Spleen (tissue), 11 donors: ENCODE data around the gene TRNP1. TPM values are rescaled to one million over a fixed set of nuclear protein-coding genes. Genes with fewer than 3 reads are reported as not detected.

Experiments
- DNase-seq: peaks from one replicate; pipeline ENCODE4 v3.0.0-alpha.2; 2020
- H3K27ac ChIP-seq, 8 donors: fragments of 200-600 bp; sonication (generic) in 7 of 8; 1 replicate in 4 of 8; 2 replicates in 4 of 8; pipeline versions ENCODE4 v1.5.0 to v1.8.0; 2016 to 2021; ENCODE audit warnings: inconsistent platforms in 4 of 8, mild to moderate bottlenecking in 4 of 8, moderate library complexity in 1 of 8
- H3K27me3 ChIP-seq, 7 donors: fragments of 200-600 bp; sonication (generic) in 6 of 7; replicated peaks in 1 of 7; 1 replicate in 4 of 7; 2 replicates in 3 of 7; pipeline versions ENCODE4 v1.5.0 to v1.8.0; 2016 to 2021; ENCODE audit warnings: inconsistent platforms in 3 of 7, mild to moderate bottlenecking in 1 of 7
- H3K36me3 ChIP-seq, 6 donors: fragments of 200-600 bp; sonication (generic) in 5 of 6; 1 replicate in 4 of 6; 2 replicates in 2 of 6; pipeline versions ENCODE4 v1.5.0 to v1.8.0; 2016 to 2021; ENCODE audit warnings: inconsistent platforms in 2 of 6
- H3K4me1 ChIP-seq, 6 donors: fragments of 200-600 bp; sonication (generic) in 5 of 6; 1 replicate in 3 of 6; 2 replicates in 3 of 6; pipeline versions ENCODE4 v1.5.0 to v1.8.0; 2016 to 2021; ENCODE audit warnings: inconsistent platforms in 3 of 6
- H3K4me3 ChIP-seq, 8 donors: fragments of 200-600 bp; sonication (generic) in 7 of 8; 1 replicate in 4 of 8; 2 replicates in 4 of 8; pipeline versions ENCODE4 v1.5.0 to v1.8.0; 2016 to 2021; ENCODE audit warnings: inconsistent platforms in 4 of 8, mild to moderate bottlenecking in 4 of 8, moderate library complexity in 2 of 8
- H3K9me3 ChIP-seq, 8 donors: fragments of 200-600 bp; sonication (generic) in 7 of 8; 1 replicate in 4 of 8; 2 replicates in 4 of 8; pipeline versions ENCODE4 v1.5.0 to v1.8.0; 2016 to 2021; ENCODE audit warnings: inconsistent platforms in 4 of 8
- CTCF ChIP-seq, 11 experiments: fragments of 200-600 bp in 7 of 11; fragments of 450-650 bp in 4 of 11; sonication (generic) in 4 of 11; IDR thresholded peaks in 8 of 11; conservative IDR thresholded peaks in 3 of 11; 1 replicate in 7 of 11; 2 replicates in 4 of 11; pipeline versions ENCODE4 v1.4.0 to v1.8.0; 2016 to 2021; ENCODE audit warnings: antibody characterized with exemption in 11 of 11, inconsistent platforms in 4 of 11, mild to moderate bottlenecking in 1 of 11
- POLR2A ChIP-seq, 3 donors: fragments of 450-650 bp; IDR thresholded peaks; one replicate each; pipeline ENCODE4 v1.5.1; 2017; ENCODE audit warnings: antibody characterized with exemption in 3 of 3, mild to moderate bottlenecking in 1 of 3
- POLR2AphosphoS5 ChIP-seq, 3 donors: sonication (generic); formaldehyde crosslinking; IDR thresholded peaks; one replicate each; pipeline ENCODE4 v1.5.1; 2017; ENCODE audit warnings: antibody characterized with exemption in 3 of 3
- WGBS, 5 donors: extraction: QIAGEN DNeasy Blood & Tissue Kit in 3 of 5; methylation state at CpG; one replicate each; pipeline versions ENCODE4 v1.1.5 to v1.1.7; 2013 to 2018; 5-methylcytosine and 5-hydroxymethylcytosine counted together
- intact Hi-C: fragments of 100-400 bp; cut with DNase I; formaldehyde crosslinking; loops from one replicate; pipeline ENCODE4 v1.15.0; 2023; ENCODE audit warnings: low total_unique reads
- polyA plus RNA-seq, 3 donors: library from polyadenylated mRNA; stranded (reverse); fragments of 200-250 nt; gene quantifications; one replicate each; pipeline ENCODE4 v1.2.1, GENCODE V29; 2013
- total RNA-seq, 7 donors: library from RNA; depleted of rRNA in 3 of 7; stranded (reverse); fragments of >200 nt in 3 of 7; fragmentation: NEBNext Ultra II Directional in 4 of 7; extraction: Animal tissue kit (Norgen Biotek cat#: 25700) in 4 of 7; gene quantifications; one replicate each; pipeline versions ENCODE4 v1.1.0 to v1.2.1, GENCODE V29; 2016 to 2021
- donor health status: healthy with polysubstance abuse.
- donor health status: DM: no; HTN: no; CAD: no; lungs with moderate emphysema.
- donor health status: DM: no; HTN: no; CAD: no.
- donor health status: Bipolar disorder and iron deficiency.
- donor health status: healthy.
- donor health status: DM: no; HTN: no; CAD: no.
- donor health status: DM: yes; HTN: yes; CAD: no.

TRNP1 gene
- total and polyA plus RNA-seq, 10 donors, result 3.1 to 18.1 (median 6.5) TPM

- peak overlapping the region in 4 of 8 donors; percentile 10 to 70 (median 43) for H3K27ac ChIP-seq
Measured at GRCh38 chr1:27044613-27045151, 51.2 kb downstream of the TRNP1 start.

GRCh38 chr1:27045973-27046558 lies 52.6 kb downstream of the TRNP1 start:
- TF ChIP-seq POLR2AphosphoS5 (IDR thresholded peaks at IDR 0.05) (no peak), CTCF (IDR thresholded peaks at IDR 0.05 in 8 of 11, conservative IDR thresholded peaks at IDR 0.05 in 3 of 11) (peak; percentile 60 to 94 (median 89))
- intact Hi-C loops, result loop anchor here (2.0 kb wide), 1 partner anchor 51 kb away; no protein-coding TSS in a partner anchor
- H3K27me3 ChIP-seq, result no peaks in the 10 kb centered on the region
- H3K4me1 ChIP-seq, result peaks cover 12 to 41% (median 29%) of the 10 kb centered on the region in 6 donors
- no peak overlapping the region for H3K4me3 ChIP-seq
- peak; percentile 89 for DNase-seq
- peak overlapping the region in 2 of 8 donors; percentile 4 to 70 for H3K27ac ChIP-seq
- no peaks in the 10 kb centered on the region for H3K36me3 ChIP-seq
- WGBS, 5 donors, result 22 to 33% (median 30%) methylated on average over 17 of the region's 17 CpGs
- no peaks in the 10 kb centered on the region for H3K9me3 ChIP-seq

More at GRCh38 chr1:27044613-27045151, 51.2 kb downstream of the TRNP1 start:
- Histone ChIP-seq H3K4me3 (peak overlapping the region in 4 of 8 donors; percentile 4 to 59 (median 18)), H3K9me3 (no peaks in the 10 kb centered on the region), H3K4me1 (peaks cover 12 to 41% (median 29%) of the 10 kb centered on the region in 6 donors), H3K27me3 (no peaks in the 10 kb centered on the region), H3K36me3 (no peaks in the 10 kb centered on the region)
- TF ChIP-seq POLR2AphosphoS5 (IDR thresholded peaks at IDR 0.05) (peak in 2 of 3 donors; percentile 26 to 28), POLR2A (IDR thresholded peaks at IDR 0.05) (no peak), CTCF (IDR thresholded peaks at IDR 0.05 in 8 of 11, conservative IDR thresholded peaks at IDR 0.05 in 3 of 11) (peak; percentile 97 to 100 (median 99))
- DNase-seq, result peak; percentile 96
- whole genome bisulfite sequencing, 5 donors, result 4 to 6% (median 5%) methylated on average over 12 of the region's 12 CpGs
- intact Hi-C loops, result loop anchor here (2.0 kb wide), 1 partner anchor 52 kb away; no protein-coding TSS in a partner anchor

GRCh38 chr1:27047914-27048313 lies 54.4 kb downstream of the TRNP1 start:
- 51 to 73% (median 62%) methylated on average over 6 of the region's 6 CpGs for WGBS, 5 donors
- Histone ChIP-seq H3K4me1 (peaks cover 12 to 41% (median 29%) of the 10 kb centered on the region in 6 donors), H3K36me3 (no peaks in the 10 kb centered on the region), H3K27ac (peak overlapping the region; percentile 22 to 76 (median 66)), H3K9me3 (no peaks in the 10 kb centered on the region), H3K4me3 (no peak overlapping the region), H3K27me3 (no peaks in the 10 kb centered on the region)
- no peak for DNase-seq
- intact Hi-C loops, result no loop called here
- TF ChIP-seq CTCF (IDR thresholded peaks at IDR 0.05 in 8 of 11, conservative IDR thresholded peaks at IDR 0.05 in 3 of 11), result no peak
- no peak for TF ChIP-seq POLR2A (IDR thresholded peaks at IDR 0.05)
- TF ChIP-seq POLR2AphosphoS5 (IDR thresholded peaks at IDR 0.05), result peak in 2 of 3 donors; percentile 24 to 46

GRCh38 chr1:27049100-27049499 lies 55.6 kb downstream of the TRNP1 start:
- H3K27me3 ChIP-seq, result no peaks in the 10 kb centered on the region
- TF ChIP-seq CTCF (IDR thresholded peaks at IDR 0.05 in 8 of 11, conservative IDR thresholded peaks at IDR 0.05 in 3 of 11) (no peak), POLR2AphosphoS5 (IDR thresholded peaks at IDR 0.05) (no peak), POLR2A (IDR thresholded peaks at IDR 0.05) (no peak)
- no peaks in the 10 kb centered on the region for H3K9me3 ChIP-seq
- H3K36me3 ChIP-seq, result no peaks in the 10 kb centered on the region
- H3K4me3 ChIP-seq, result no peak overlapping the region
- DNase-seq, result no peak
- peaks cover 12 to 41% (median 29%) of the 10 kb centered on the region in 6 donors for H3K4me1 ChIP-seq
- peak overlapping the region in 1 of 8 donors; percentile 28 for H3K27ac ChIP-seq
- WGBS, 5 donors, result 63 to 87% (median 79%) methylated on average over 2 of the region's 2 CpGs
- intact Hi-C loops, result no loop called here
